LNCaP clone FGC (cell line): ENCODE results near the gene TADA2A.
A peak's percentile ranks its signal among the peaks of the same experiment; 100 is the strongest.

ENCODE experiments used
- DNase-seq: peaks from one replicate; pipeline ENCODE4 v3.0.0-alpha.2; 2011; ENCODE audit warnings: low read depth
- H3K4me3 ChIP-seq: 2 replicates; pipeline ENCODE4 v1.5.1; 2011; ENCODE audit warnings: mild to moderate bottlenecking, low read depth, low read length, control low read depth
- TF ChIP-seq, protein P1 (sequence below): IDR thresholded peaks from 2 replicates; pipeline ENCODE4 v1.5.1; 2012; ENCODE audit warnings: mild to moderate bottlenecking; ENCODE audit not compliant: control insufficient read depth, insufficient read depth; ENCODE audit errors: extremely low read depth

Gene TADA2A

DNA sequence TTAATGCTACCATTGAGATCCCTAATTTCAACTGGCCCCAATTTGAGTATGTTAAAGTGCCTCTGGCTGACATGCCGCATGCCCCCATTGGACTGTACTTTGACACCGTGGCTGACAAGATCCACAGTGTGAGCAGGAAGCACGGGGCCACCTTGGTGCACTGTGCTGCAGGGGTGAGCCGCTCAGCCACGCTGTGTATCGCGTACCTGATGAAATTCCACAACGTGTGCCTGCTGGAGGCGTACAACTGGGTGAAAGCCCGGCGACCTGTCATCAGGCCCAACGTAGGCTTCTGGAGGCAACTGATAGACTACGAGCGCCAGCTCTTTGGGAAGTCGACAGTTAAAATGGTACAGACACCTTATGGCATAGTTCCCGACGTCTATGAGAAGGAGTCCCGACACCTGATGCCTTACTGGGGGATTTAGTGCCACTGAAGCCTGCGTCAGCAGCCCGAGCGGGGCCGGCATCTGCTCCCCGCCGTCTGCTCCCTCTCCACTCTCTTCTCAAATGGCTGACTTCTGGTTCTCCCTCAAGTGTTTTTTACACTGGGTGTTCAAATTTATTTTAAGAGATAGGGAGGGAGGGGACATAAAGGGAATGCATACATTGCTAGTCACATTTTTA lies 105.9 kb downstream of the TADA2A start:
- TF ChIP-seq, protein P1, sequence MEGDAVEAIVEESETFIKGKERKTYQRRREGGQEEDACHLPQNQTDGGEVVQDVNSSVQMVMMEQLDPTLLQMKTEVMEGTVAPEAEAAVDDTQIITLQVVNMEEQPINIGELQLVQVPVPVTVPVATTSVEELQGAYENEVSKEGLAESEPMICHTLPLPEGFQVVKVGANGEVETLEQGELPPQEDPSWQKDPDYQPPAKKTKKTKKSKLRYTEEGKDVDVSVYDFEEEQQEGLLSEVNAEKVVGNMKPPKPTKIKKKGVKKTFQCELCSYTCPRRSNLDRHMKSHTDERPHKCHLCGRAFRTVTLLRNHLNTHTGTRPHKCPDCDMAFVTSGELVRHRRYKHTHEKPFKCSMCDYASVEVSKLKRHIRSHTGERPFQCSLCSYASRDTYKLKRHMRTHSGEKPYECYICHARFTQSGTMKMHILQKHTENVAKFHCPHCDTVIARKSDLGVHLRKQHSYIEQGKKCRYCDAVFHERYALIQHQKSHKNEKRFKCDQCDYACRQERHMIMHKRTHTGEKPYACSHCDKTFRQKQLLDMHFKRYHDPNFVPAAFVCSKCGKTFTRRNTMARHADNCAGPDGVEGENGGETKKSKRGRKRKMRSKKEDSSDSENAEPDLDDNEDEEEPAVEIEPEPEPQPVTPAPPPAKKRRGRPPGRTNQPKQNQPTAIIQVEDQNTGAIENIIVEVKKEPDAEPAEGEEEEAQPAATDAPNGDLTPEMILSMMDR = no peak
- DNase-seq = no peak
- H3K4me3 ChIP-seq = no peak overlapping the region

DNA sequence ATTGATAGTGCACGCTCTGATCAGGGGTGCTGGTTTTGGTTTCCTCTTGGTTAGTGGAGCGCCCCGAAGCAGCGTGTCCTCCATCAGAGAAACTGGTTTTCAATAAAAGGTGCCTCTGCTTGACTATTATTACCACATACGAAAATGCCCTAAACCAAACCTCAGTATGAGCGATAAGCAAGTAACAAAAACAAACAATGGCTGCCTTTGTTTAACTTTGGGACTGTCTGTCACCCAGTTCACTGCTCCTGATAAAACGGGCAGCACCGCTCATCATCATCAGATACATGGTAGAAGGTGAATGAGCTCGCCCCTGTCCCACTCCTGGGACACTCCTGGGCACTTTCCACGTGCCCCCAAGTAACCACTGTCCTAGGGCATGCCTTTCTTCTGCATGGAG lies 107.0 kb downstream of the TADA2A start:
- no peak overlapping the region for H3K4me3 ChIP-seq
- DNase-seq = no peak
- TF ChIP-seq, protein P1 = no peak

DNA sequence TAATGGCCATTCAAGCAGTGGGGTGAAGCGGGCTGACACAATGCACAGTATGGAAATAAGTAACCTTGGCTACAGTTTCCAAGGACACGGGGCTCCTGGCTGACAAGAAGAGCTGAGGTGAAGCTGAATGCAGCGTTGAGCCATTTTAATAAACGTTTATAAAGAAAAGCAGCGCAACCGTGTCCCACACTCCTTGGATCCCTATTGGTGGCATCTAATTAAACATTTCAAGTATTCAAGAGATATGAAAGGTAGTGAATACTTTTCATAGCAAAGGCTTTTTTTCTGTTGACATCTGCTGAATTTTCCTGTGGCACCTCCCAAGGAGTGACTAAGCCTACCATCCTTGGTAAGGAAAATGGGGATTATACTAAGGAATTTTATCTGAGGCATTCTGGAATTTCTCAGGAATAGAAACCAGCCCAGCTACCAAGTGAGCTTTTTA lies 109.5 kb downstream of the TADA2A start:
- no peak overlapping the region for H3K4me3 ChIP-seq
- TF ChIP-seq, protein P1 = no peak
- DNase-seq = no peak

DNA sequence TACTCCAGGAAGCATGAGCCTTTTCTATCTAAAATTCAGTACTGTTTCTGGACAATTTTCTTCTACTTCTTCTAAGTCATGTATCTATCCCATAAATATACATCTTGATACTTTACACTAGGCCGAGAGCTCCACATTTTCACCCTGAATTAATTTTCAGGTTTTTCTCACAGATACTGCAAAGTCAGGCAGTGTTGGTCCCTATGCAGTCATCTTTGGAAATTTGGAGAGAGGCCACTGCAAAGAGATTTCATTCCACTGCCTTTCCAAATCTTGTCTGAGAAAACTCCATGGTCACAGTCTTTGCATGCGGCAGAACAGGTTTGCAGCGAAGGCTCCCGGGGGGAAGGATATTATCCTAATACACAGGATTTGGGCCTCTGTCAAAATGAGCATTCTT lies 111.2 kb downstream of the TADA2A start:
- no peak overlapping the region for H3K4me3 ChIP-seq
- TF ChIP-seq, protein P1 = no peak
- DNase-seq = no peak

DNA sequence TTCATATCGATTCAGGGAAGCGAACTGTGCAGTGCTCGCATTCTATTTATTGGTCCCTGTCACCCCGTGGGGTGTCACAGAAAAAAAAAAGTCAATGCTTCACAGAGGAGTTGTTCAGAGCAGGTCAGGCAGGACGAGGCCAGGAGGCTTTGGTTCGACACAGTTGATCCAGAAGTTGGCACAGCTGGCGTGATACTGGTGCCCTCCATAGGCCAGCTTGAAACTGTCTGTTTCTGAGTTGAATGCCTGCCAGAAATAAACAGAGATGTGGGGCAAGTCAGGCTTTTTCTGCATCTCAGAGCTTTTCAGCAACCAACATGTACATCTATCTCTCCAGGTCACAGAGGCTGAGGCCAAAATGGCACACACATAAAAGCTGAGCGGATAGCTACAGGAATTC lies 112.1 kb downstream of the TADA2A start:
- no peak for DNase-seq
- H3K4me3 ChIP-seq = no peak overlapping the region
- TF ChIP-seq, protein P1 = peak; percentile 37

DNA sequence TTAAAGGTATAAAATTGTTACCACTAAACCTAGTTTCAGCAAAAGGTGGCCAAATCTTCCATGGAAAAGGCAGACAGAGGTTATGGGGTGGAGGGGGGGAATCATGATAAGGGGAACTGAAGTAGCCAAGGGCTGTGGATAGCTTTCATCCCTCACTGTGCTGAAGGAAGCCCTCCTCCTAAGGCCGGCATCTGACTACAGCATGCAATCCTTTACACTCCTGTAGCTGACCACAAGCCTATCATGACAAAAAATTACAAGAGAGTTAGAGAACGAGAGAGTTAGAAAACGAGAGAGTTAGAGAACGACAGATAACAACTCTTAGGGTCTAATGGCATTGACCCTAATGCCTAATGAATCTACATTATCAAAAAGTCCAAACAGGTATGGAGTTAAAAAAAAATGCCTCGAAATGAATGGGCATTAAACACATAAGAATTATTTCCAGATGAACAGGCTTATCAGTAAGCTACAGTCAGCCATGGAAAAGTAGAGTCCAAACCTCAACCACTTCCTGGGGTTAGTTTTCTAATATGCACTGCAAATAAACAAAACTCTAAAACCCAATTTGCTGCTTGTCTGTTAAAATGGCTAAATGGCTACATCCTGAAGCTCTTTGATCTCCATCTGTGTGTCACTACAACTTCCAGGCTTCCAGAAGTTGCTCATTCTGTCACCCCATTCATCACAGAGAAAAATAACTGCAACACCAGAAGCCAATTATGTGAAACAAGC lies 112.7 kb downstream of the TADA2A start:
- no peak overlapping the region for H3K4me3 ChIP-seq
- TF ChIP-seq, protein P1 = no peak
- DNase-seq = no peak
